Activated gamma-delta T cell treated with Interleukin-2 at 50 U/mL for 16 hours (primary cell): ENCODE results near the gene DEPDC5.

Experiments used
- DNase-seq: peaks from one replicate; pipeline ENCODE4 v3.0.0-alpha.2; 2020

Gene DEPDC5

DNA sequence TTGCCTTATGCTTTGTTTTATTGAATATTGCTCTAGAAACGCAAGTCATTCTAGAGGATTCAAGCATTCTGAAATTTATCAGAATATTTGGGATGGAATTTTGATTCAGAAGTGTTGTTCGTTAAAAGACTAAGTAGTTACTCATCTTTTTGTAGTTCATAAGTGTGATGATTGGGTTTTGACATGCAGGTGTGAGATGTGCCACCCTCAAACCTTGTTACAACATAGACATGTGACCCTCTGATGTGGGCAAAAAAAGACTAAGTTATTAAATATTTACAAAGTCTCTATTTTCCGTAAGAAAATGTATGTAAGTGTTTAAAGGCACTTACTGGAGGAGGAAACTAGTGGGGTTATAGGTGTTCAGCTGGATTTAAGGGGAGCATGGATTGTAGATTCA, 199.4 kb downstream of the DEPDC5 start:
- no peak for DNase-seq

DNA sequence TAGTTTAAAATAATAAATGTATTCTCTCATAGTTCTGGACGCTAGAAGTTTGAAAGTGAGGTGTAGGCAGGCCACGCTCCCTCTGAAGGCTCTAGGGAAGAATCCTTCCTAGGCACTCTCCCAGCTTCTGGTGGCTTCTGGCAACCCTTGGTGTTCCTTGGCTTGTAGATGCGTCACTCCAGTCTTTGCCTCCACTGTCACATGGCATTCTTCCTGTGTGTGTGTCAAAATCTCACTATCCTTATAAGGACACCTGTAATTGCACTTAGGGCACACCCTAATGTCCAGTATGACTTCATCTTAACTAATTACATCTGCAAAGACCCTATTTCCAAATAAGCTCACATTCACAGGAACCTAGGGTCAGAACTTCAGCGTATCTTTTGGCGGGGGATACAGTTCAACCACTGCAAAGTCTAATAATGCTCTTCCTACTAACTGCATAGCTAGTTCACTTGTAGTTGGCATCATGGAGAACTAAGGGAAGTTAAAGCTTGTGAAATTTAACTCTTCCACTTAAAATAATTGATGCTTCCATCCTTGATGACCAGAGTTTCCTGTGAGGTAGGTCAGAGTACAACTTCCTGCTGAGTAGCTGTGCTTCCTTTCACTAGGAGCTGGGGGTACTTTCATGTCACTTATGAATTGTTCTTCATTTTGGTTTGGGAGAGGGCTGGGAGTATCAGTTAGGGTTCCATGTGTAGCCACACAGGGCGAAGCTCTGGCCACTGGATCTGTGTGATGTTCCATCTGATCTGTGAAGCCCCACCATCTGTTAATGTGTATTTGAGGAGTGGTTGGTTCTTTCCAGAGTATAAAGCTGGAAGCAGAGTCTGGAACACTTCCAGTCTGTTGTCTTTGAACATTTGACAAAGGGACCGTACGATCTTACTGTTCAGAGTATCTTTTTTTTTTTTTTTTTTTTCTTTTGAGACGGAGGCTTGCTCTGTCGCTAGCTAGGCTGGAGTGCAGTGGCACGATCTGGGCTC, 201.0 kb downstream of the DEPDC5 start:
- no peak for DNase-seq

GRCh38 chr22:31956360-31956759, 202.5 kb downstream of the DEPDC5 start:
- DNase-seq, result no peak
